HUES64 (cell line): Measurements from ENCODE around the gene FBXW7.

Experiments used
- H3K27ac ChIP-seq: 2 replicates; pipeline ENCODE4 v1.7.0; 2013; ENCODE audit warnings: low read depth, low read length, inconsistent platforms
- H3K27me3 ChIP-seq: 2 replicates; pipeline ENCODE4 v1.6.1; 2013; ENCODE audit warnings: mild to moderate bottlenecking, low read length; ENCODE audit not compliant: insufficient read depth
- H3K36me3 ChIP-seq: 2 replicates; pipeline ENCODE4 v1.6.1; 2013; ENCODE audit warnings: mild to moderate bottlenecking, low read length; ENCODE audit not compliant: insufficient read depth
- H3K4me1 ChIP-seq: 2 replicates; pipeline ENCODE4 v1.6.1; 2013; ENCODE audit warnings: mild to moderate bottlenecking, low read length, moderate library complexity; ENCODE audit not compliant: insufficient read depth
- H3K4me3 ChIP-seq: 2 replicates; pipeline ENCODE4 v1.5.1; 2013; ENCODE audit warnings: mild to moderate bottlenecking, low read length, moderate library complexity
- H3K9ac ChIP-seq: 2 replicates; pipeline ENCODE4 v1.6.1; 2013; ENCODE audit warnings: mild to moderate bottlenecking, low read depth, low read length
- H3K9me3 ChIP-seq: 2 replicates; pipeline ENCODE4 v1.6.1; 2013; ENCODE audit warnings: low read depth, low read length; ENCODE audit not compliant: insufficient read depth
- WGBS: fragments of 150-250, 120-280 bp; methylation state at CpG from one replicate; pipeline ENCODE4 v1.1.7; 2013; ENCODE audit warnings: missing lambda C conversion rate; 5-methylcytosine and 5-hydroxymethylcytosine counted together

The FBXW7 gene

GRCh38 chr4:152488246-152488645 lies 47.6 kb downstream of the FBXW7 start:
- no peaks in the 10 kb centered on the region for H3K4me1 ChIP-seq
- no peaks in the 10 kb centered on the region for H3K36me3 ChIP-seq
- H3K4me3 ChIP-seq = no peak overlapping the region
- 93% methylated on average over 4 of the region's 4 CpGs for WGBS
- H3K27me3 ChIP-seq = no peaks in the 10 kb centered on the region
- no peak overlapping the region for H3K27ac ChIP-seq
- no peak overlapping the region for H3K9ac ChIP-seq
- H3K9me3 ChIP-seq = no peaks in the 10 kb centered on the region

- Histone ChIP-seq H3K4me1 (no peaks in the 10 kb centered on the region), H3K36me3 (no peaks in the 10 kb centered on the region)
Measured at GRCh38 chr4:152486429-152487389, 49.2 kb downstream of the FBXW7 start.

GRCh38 chr4:152485726-152486276 lies 50.1 kb downstream of the FBXW7 start:
- Histone ChIP-seq H3K9ac (no peak overlapping the region), H3K4me3 (no peak overlapping the region), H3K4me1 (no peaks in the 10 kb centered on the region), H3K27me3 (no peaks in the 10 kb centered on the region), H3K36me3 (no peaks in the 10 kb centered on the region), H3K9me3 (no peaks in the 10 kb centered on the region), H3K27ac (no peak overlapping the region)
- 88% methylated on average over 4 of the region's 6 CpGs for WGBS

More at GRCh38 chr4:152486429-152487389, 49.2 kb downstream of the FBXW7 start:
- H3K27ac ChIP-seq = no peak overlapping the region
- 95% methylated on average over 6 of the region's 7 CpGs for WGBS
- H3K9me3 ChIP-seq = no peaks in the 10 kb centered on the region
- no peak overlapping the region for H3K4me3 ChIP-seq
- H3K9ac ChIP-seq = no peak overlapping the region
- no peaks in the 10 kb centered on the region for H3K27me3 ChIP-seq

- Histone ChIP-seq H3K36me3 (no peaks in the 10 kb centered on the region), H3K4me3 (no peak overlapping the region), H3K27ac (no peak overlapping the region), H3K9ac (no peak overlapping the region), H3K4me1 (no peaks in the 10 kb centered on the region), H3K27me3 (no peaks in the 10 kb centered on the region), H3K9me3 (no peaks in the 10 kb centered on the region)
- WGBS = 98% methylated on average over 2 of the region's 2 CpGs
Measured at GRCh38 chr4:152482211-152482610, 53.7 kb downstream of the FBXW7 start.

GRCh38 chr4:152480901-152481300 lies 55.0 kb downstream of the FBXW7 start:
- H3K36me3 ChIP-seq = no peaks in the 10 kb centered on the region
- 0 out of 2 replicates have a peak, but pooled peaks cover 3% of the 10 kb centered on the region for H3K4me1 ChIP-seq
- over 99% methylated on average over 2 of the region's 2 CpGs for WGBS
- H3K4me3 ChIP-seq = no peak overlapping the region
- H3K27ac ChIP-seq = no peak overlapping the region
- no peaks in the 10 kb centered on the region for H3K27me3 ChIP-seq
- no peak overlapping the region for H3K9ac ChIP-seq
- H3K9me3 ChIP-seq = no peaks in the 10 kb centered on the region

GRCh38 chr4:152480326-152480725 lies 55.6 kb downstream of the FBXW7 start:
- Histone ChIP-seq H3K27me3 (no peaks in the 10 kb centered on the region), H3K9ac (no peak overlapping the region), H3K4me1 (0 out of 2 replicates have a peak, but pooled peaks cover 3% of the 10 kb centered on the region), H3K4me3 (no peak overlapping the region), H3K27ac (no peak overlapping the region), H3K9me3 (no peaks in the 10 kb centered on the region), H3K36me3 (no peaks in the 10 kb centered on the region)

- 0 out of 2 replicates have a peak, but pooled peaks cover 3% of the 10 kb centered on the region for H3K4me1 ChIP-seq
- H3K36me3 ChIP-seq = no peaks in the 10 kb centered on the region
- no peak overlapping the region for H3K9ac ChIP-seq
- no peaks in the 10 kb centered on the region for H3K27me3 ChIP-seq
- WGBS = 96% methylated on average over 5 of the region's 5 CpGs
- no peak overlapping the region for H3K27ac ChIP-seq
- H3K4me3 ChIP-seq = no peak overlapping the region
- H3K9me3 ChIP-seq = no peaks in the 10 kb centered on the region
Measured at GRCh38 chr4:152479428-152480026, 56.4 kb downstream of the FBXW7 start.

GRCh38 chr4:152478461-152479237 lies 57.2 kb downstream of the FBXW7 start:
- Histone ChIP-seq H3K27ac (no peak overlapping the region), H3K9ac (no peak overlapping the region), H3K36me3 (no peaks in the 10 kb centered on the region), H3K4me1 (0 out of 2 replicates have a peak, but pooled peaks cover 3% of the 10 kb centered on the region), H3K4me3 (no peak overlapping the region), H3K9me3 (no peaks in the 10 kb centered on the region), H3K27me3 (no peaks in the 10 kb centered on the region)
- WGBS = 98% methylated on average over 2 of the region's 3 CpGs

GRCh38 chr4:152476796-152477195 lies 59.1 kb downstream of the FBXW7 start:
- 95% methylated on average over 2 of the region's 2 CpGs for WGBS

GRCh38 chr4:152471251-152471792 lies 64.6 kb downstream of the FBXW7 start:
- Histone ChIP-seq H3K9ac (no peak overlapping the region), H3K36me3 (no peaks in the 10 kb centered on the region), H3K4me3 (no peak overlapping the region), H3K27ac (no peak overlapping the region), H3K9me3 (no peaks in the 10 kb centered on the region), H3K27me3 (no peaks in the 10 kb centered on the region), H3K4me1 (no peaks in the 10 kb centered on the region)
- 96% methylated on average over 2 of the region's 3 CpGs for WGBS

More at GRCh38 chr4:152476796-152477195, 59.1 kb downstream of the FBXW7 start:
- Histone ChIP-seq H3K4me3 (no peak overlapping the region), H3K36me3 (no peaks in the 10 kb centered on the region), H3K4me1 (0 out of 2 replicates have a peak, but pooled peaks cover 3% of the 10 kb centered on the region), H3K27ac (no peak overlapping the region), H3K9ac (no peak overlapping the region), H3K9me3 (no peaks in the 10 kb centered on the region), H3K27me3 (no peaks in the 10 kb centered on the region)
